GM19239 (cell line): ENCODE data around the gene SEMG1.

Source experiments
- DNase-seq: peaks from one replicate; pipeline ENCODE4 v3.0.0; 2011; ENCODE audit warnings: low spot score; ENCODE audit not compliant: insufficient read length
- FAIRE-seq: peaks from 2 replicates; lab custom pipeline; 2011; peaks lifted over from hg19 to GRCh38; lab: Jason Lieb, UNC

Gene SEMG1

DNA sequence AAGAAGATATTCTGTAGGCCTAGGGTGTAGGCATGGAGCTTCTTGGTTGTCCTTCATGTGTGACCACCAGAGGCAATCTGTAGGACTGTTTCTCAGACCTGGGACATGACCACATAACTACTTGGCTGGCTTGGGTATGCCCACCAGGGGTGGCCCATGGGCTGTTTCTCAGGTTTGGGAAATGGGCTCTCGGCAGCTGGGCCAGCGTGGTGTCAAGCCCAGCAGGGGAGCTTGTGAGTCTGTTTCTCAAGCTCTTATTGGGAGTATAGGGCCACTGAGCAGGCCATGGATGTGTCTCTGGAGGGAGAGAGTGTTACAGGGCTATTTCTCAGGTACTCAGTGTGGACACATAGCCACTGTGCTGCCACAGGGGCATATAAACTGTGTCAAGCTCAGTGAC, 11.8 kb downstream of the SEMG1 start:
- DNase-seq (no peak), FAIRE-seq (no peak)

DNA sequence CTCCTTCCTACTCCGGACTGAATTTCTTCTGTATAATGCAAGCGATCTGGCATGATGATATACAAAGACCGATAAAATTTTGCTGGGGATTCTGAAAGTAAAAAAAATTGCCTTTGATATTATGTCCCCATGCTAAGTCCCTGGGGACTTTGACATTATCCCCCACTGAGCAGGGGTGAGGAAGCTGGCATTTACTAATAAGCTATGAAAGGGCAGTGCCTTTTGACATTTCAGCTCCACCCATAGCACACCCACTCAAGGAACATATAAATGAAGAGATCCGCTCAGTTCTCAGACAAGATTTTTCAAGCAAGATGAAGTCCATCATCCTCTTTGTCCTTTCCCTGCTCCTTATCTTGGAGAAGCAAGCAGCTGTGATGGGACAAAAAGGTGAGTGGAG, 14.2 kb downstream of the SEMG1 start, which contains the start of gene SEMG2:
Gene SEMG2, plus strand, starts transcription at position 298 of the 400 bp plus-strand sequence. Its CDS starts 17 bp downstream, at position 315.
- FAIRE-seq (no peak), DNase-seq (no peak)

GRCh38 chr20:45223136-45223535, 16.3 kb downstream of the SEMG1 start:
- FAIRE-seq (no peak), DNase-seq (no peak)

- DNase-seq (no peak), FAIRE-seq (no peak)
These were observed 19.5 kb downstream of the SEMG1 start for GRCh38 chr20:45226287-45226686.

GRCh38 chr20:45229264-45230056, 22.6 kb downstream of the SEMG1 start:
- DNase-seq (no peak), FAIRE-seq (no peak)

GRCh38 chr20:45230631-45231030, 23.8 kb downstream of the SEMG1 start:
- DNase-seq = no peak
- FAIRE-seq = no peak

- DNase-seq (no peak), FAIRE-seq (no peak)
These were observed 29.2 kb downstream of the SEMG1 start for GRCh38 chr20:45235995-45236394.

DNA sequence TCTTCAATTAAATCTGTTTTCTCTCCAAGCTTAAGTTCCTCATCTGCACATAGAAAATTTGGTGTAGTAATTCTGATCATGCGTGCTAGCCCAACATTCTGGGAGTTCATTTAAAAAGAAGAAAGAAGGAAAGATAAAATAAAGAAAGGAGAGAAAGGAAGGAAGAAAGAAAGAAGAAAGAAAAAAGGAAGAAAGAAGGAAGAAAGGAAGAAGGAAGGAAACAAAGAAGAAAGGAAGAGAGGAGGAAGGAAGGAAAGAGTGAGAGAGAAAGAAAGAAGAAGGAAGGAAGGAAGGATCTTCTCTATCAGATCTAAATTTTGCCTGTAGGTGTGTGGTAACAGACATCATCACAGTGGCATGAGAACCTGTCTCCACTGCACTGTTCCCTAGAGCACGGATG, 31.3 kb downstream of the SEMG1 start:
- no peak for DNase-seq
- FAIRE-seq = no peak

DNA sequence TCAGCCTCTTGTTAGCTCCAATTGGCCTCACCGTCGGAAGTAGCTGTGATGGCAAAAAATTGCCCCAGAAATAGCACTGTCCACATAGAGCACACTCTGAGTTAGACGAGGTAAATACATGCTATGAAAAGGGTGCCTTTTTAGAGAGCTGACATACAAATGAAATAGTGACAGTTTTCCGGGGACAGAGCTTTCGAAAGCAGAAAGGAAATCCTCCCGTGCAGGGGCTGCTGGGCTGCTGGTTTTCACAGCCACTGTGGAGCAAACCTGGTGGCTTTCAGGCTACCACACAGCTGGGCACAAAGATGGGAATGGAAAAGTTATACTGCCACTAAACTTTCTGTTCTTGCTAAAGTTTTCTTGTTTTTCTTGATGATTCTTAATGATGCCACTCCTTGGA, 39.3 kb downstream of the SEMG1 start:
- FAIRE-seq (no peak), DNase-seq (no peak)

DNA sequence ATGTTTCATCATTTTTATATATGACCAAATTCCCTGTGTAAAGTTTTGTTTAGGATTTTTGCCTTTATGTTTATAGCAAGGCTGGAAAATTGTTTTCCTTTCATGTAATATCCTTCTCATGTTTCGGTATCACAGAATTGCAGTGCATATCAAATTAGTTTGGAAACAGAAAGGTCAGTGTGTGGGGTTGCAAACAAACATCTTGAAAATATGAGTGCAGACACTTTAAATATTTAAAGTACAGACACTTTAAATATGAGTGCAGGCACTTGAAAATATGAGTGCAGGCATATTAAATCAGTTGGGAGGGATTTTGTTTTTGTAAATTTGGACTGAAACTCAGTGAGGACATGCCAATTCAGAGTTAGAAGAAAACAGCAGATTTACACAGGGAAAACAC, 41.0 kb downstream of the SEMG1 start:
- no peak for DNase-seq
- no peak for FAIRE-seq

DNA sequence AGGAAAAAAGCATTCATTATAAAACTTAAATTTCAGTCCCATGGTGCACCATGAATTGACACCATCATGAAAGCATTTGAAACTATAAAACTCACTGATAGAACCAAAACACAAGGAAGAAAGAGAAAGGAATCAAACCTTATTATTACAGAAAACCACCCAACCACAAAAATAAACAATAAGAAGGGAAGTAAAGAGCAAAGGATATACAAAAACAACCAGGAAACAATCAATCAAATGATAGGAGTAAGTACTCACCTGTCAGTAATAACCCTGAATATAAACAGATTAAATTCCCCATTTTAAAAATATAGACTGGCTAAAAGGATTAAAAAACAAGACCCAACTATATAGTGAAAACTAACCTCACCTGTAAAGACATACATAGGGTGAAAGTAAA, 41.8 kb downstream of the SEMG1 start:
- FAIRE-seq = no peak
- no peak for DNase-seq

DNA sequence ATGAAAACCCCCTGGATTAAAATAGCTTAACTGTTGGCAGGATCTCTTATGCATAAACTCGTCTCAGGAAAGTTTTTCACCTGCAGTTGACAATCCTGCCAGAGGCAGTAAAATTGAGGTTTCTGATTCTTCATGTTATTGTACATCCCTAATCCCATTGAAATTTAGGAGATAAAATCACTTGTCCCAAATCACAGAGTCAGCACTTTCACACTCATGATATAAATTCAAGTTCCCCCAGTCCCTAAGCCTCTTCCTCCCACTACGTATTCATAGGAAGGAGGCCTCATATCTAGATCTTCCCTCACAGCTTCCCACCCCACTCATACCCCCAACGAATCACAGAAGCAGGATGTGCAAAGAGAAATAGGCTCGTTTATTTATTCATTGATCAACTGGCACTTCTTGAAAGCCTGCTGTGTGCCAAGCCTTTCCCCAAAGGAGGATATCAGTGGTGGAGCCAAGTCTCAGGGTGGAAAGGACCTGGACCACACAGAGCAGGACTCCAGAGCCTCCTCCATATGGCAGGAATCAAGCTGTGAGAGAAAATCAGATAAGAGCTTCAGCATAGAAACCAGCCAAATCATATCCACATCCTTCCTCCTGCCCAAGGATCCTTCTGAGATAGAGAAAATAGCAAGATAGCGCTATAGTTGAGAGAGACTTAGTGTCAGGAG, 45.2 kb downstream of the SEMG1 start:
- FAIRE-seq = no peak
- DNase-seq = no peak

DNA sequence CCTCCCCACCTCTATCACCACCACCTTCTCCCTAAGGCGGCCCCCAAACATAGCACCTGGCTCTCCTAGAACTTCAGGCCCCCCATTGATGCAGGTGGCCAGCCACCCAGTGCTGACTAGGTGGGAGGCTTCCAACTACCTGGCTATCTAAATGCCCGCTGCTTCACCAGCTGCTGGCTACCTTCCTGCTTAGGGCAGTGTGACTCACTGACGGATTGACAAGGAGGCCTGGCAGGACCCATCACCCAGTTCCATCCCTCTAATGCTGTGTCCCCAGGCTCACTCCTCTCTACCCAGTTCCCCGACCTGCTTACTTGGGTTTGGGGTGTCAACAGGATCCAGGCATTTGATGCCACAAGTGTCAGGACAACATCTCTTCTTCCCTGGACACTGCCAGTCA, 46.4 kb downstream of the SEMG1 start:
- no peak for DNase-seq
- FAIRE-seq = no peak

GRCh38 chr20:45254383-45255262, 47.8 kb downstream of the SEMG1 start, which contains the start of gene SLPI:
Gene SLPI (minus strand): TSS chr20:45254564. CDS start chr20:45254543, 21 bp downstream.
- FAIRE-seq (peak; percentile 72), DNase-seq (no peak)

- DNase-seq (no peak), FAIRE-seq (no peak)
These were observed 50.3 kb downstream of the SEMG1 start for GRCh38 chr20:45257161-45257560.

DNA sequence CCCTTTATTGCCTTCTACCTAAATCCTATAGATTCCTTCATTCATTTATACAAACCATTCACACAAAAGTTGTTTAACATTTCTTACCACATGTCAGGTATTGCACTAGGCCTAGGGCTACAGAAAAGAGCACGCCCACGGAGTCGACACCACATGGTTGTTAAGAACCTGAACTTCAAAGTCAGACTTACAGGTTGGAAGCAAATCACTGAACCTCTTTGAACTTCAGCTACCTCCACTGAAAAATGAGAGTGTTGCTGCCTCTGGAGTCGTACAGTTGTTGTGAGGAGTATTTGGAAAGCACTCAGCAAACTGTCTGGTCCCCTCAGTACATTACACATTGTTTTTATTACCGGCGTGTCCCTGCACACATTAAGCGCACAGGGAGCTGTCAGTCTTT, 50.9 kb downstream of the SEMG1 start:
- no peak for FAIRE-seq
- DNase-seq = no peak

- DNase-seq = no peak
- FAIRE-seq = no peak
These were observed 51.4 kb downstream of the SEMG1 start for GRCh38 chr20:45258259-45258658.

- DNase-seq = no peak
- no peak for FAIRE-seq
These were observed 51.8 kb downstream of the SEMG1 start for GRCh38 chr20:45258664-45259063.
